ENCODE measurements around the gene CELF4. TPM values are rescaled to one million over a fixed set of nuclear protein-coding genes. Genes with fewer than 3 reads are reported as not detected.

Gene CELF4
- total RNA-seq, 4 donors from 2014 or later = 0.16 to 0.59 TPM; not detected in 2

- intact Hi-C loops (cut with DNase I; ENCODE audit: low total_unique reads) = no loop called here
- DNase-seq (ENCODE audit: low spot score in 2 of 2) = no peak
- TF ChIP-seq, protein P1, sequence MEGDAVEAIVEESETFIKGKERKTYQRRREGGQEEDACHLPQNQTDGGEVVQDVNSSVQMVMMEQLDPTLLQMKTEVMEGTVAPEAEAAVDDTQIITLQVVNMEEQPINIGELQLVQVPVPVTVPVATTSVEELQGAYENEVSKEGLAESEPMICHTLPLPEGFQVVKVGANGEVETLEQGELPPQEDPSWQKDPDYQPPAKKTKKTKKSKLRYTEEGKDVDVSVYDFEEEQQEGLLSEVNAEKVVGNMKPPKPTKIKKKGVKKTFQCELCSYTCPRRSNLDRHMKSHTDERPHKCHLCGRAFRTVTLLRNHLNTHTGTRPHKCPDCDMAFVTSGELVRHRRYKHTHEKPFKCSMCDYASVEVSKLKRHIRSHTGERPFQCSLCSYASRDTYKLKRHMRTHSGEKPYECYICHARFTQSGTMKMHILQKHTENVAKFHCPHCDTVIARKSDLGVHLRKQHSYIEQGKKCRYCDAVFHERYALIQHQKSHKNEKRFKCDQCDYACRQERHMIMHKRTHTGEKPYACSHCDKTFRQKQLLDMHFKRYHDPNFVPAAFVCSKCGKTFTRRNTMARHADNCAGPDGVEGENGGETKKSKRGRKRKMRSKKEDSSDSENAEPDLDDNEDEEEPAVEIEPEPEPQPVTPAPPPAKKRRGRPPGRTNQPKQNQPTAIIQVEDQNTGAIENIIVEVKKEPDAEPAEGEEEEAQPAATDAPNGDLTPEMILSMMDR (IDR thresholded peaks at IDR 0.05) = no peak
- TF ChIP-seq POLR2A (IDR thresholded peaks at IDR 0.05) = no peak
- 72 to 87% methylated on average over 7 of the region's 7 CpGs for WGBS, 2 donors
- H3K4me3 ChIP-seq (ENCODE audit: low read depth, poor library complexity, severe bottlenecking) = no peak overlapping the region
Measured at GRCh38 chr18:37420315-37420880, 145.2 kb downstream of the CELF4 start.

- intact Hi-C loops (cut with DNase I; ENCODE audit: low total_unique reads) = no loop called here
- TF ChIP-seq POLR2A (IDR thresholded peaks at IDR 0.05) = no peak
- TF ChIP-seq, protein P1 (IDR thresholded peaks at IDR 0.05) = no peak
- 83 to 86% methylated on average over 7 of the region's 7 CpGs for WGBS, 2 donors
- DNase-seq (ENCODE audit: low spot score in 2 of 2) = no peak
- H3K4me3 ChIP-seq (ENCODE audit: low read depth, poor library complexity, severe bottlenecking) = no peak overlapping the region
Measured at GRCh38 chr18:37419866-37420265, 145.7 kb downstream of the CELF4 start.

GRCh38 chr18:37419315-37419714, 146.3 kb downstream of the CELF4 start:
- WGBS, 2 donors = 74 to 76% methylated on average over 7 of the region's 7 CpGs
- no peak for DNase-seq (ENCODE audit: low spot score in 2 of 2)
- no peak overlapping the region for H3K4me3 ChIP-seq (ENCODE audit: low read depth, poor library complexity, severe bottlenecking)
- intact Hi-C loops (cut with DNase I; ENCODE audit: low total_unique reads) = no loop called here
- no peak for TF ChIP-seq POLR2A (IDR thresholded peaks at IDR 0.05)
- TF ChIP-seq, protein P1 (IDR thresholded peaks at IDR 0.05) = no peak

DNA sequence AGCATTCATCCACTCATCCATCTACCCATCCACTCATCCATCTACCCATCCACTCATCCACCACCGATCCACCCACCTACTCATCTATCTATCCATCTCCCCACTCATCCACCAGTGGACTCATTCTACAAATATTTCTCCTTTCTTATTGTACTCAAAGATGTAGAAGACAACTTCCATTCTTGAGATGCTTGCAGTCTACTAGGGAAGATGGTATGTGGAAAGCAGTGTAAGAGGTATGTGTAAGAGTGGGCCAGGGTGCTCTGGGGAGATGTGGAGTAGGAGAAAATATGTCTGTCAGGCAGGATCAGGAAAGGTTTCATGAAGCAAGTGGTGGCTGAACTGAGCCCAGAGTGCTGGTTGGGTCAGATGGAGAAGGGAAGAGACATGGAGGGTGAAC, 150.8 kb downstream of the CELF4 start:
- intact Hi-C loops (cut with DNase I; ENCODE audit: low total_unique reads) = no loop called here

DNA sequence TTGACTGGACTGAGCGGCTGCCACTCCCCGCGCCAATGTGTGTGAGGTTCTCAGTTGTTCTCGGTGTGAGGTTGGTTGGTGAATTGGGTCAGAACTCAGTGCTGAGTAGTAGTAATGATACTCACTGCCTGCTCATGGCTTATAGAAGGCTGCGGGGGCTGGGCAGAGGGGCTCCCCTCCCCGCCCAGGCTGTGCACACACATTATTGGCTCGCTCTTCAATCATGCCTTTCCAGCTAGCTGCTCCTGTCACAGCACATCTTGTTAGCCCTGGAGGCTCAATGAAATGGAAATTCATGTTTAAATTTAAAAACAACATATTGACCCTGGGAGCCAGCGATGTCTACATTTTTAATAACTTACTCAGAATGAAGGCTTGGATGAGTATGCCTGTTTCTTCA, 152.8 kb downstream of the CELF4 start:
- H3K4me3 ChIP-seq (ENCODE audit: low read depth, poor library complexity, severe bottlenecking) = no peak overlapping the region
- intact Hi-C loops (cut with DNase I; ENCODE audit: low total_unique reads) = no loop called here
- WGBS, 2 donors = 61 to 66% methylated on average over 8 of the region's 8 CpGs
- no peak for DNase-seq (ENCODE audit: low spot score in 2 of 2)
- TF ChIP-seq POLR2A (IDR thresholded peaks at IDR 0.05) = no peak
- TF ChIP-seq, protein P1 (IDR thresholded peaks at IDR 0.05) = no peak

More for the DNA sequence above, 150.8 kb downstream of the CELF4 start:
- WGBS, 2 donors = 92 to 96% methylated on average over 1 of the region's 1 CpG
- DNase-seq (ENCODE audit: low spot score in 2 of 2) = no peak
- TF ChIP-seq POLR2A (IDR thresholded peaks at IDR 0.05) = no peak
- TF ChIP-seq, protein P1 (IDR thresholded peaks at IDR 0.05) = no peak
- H3K4me3 ChIP-seq (ENCODE audit: low read depth, poor library complexity, severe bottlenecking) = no peak overlapping the region

- TF ChIP-seq POLR2A (IDR thresholded peaks at IDR 0.05) = no peak
- TF ChIP-seq, protein P1 (IDR thresholded peaks at IDR 0.05) = no peak
- intact Hi-C loops (cut with DNase I; ENCODE audit: low total_unique reads) = no loop called here
- no peak for DNase-seq (ENCODE audit: low spot score in 2 of 2)
- no peak overlapping the region for H3K4me3 ChIP-seq (ENCODE audit: low read depth, poor library complexity, severe bottlenecking)
- WGBS, 2 donors = 75 to 90% methylated on average over 3 of the region's 3 CpGs
Measured at GRCh38 chr18:37412333-37412732, 153.3 kb downstream of the CELF4 start.

All from lower leg skin (tissue), 4 donors.